H1 (cell line): ENCODE measurements around the gene PPRC1. TPM values are rescaled to one million over a fixed set of nuclear protein-coding genes. Genes with fewer than 3 reads are reported as not detected.

Experiments used
- KDM1A ChIP-seq: fragments of 200-600, 300-600 bp; sonication (generic); IDR thresholded peaks from 2 replicates; pipeline ENCODE4 v1.7.1; 2016; ENCODE audit warnings: mild to moderate bottlenecking, low read length, borderline replicate concordance
- polyA plus RNA-seq, 7 experiments: library from polyadenylated mRNA; depleted of rRNA in 3 of 7; stranded (reverse) in 5 of 7; unstranded in 2 of 7; fragments of >200 nt in 5 of 7; fragments of 200-250 nt in 2 of 7; gene quantifications; 1 replicate in 5 of 7; 2 replicates in 1 of 7; 4 replicates in 1 of 7; pipeline versions ENCODE4 v1.2.1 to v1.2.3, GENCODE V29; 2011 to 2013; ENCODE audit warnings: missing spikeins in 2 of 7, mixed read lengths in 2 of 7
- total RNA-seq: library from RNA; stranded (reverse); fragmentation: NEBNext Ultra II Directional; extraction: Animal tissue kit (Norgen Biotek cat#: 25700); gene quantifications from 2 replicates; pipeline ENCODE4 v1.2.1, GENCODE V29; 2021

PPRC1 gene
- total and polyA plus RNA-seq, 2 of the 8 experiments (the other 6 are each of a cell fraction or from before 2014, with no cell fraction given), result 46.5 to 88.4 TPM

DNA sequence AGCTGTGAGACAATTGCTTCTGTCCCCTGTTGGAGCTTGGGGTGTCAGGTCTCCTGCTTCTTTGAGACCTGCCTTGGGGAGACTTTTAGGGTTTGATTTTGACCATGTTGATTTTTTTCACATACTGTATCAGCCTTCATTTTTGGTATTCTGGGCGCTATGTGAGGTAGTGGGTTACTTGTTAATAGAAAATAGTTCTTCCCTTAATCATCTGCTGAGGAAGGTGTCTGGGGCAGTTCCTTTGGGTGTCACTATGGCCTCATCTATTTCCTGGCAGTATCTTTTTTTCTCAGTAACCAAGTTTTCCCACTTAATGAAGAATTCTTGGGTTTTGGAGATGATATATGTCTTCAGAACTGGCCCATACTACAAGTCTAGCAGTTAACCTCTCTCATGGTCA, 14.7 kb downstream of the PPRC1 start (continued):
- TF ChIP-seq KDM1A, result no peak
